HG02623 (cell line): Measurements from ENCODE around the gene UBASH3A.

Source experiments
- ATAC-seq: cut with Tn5 transposase; IDR thresholded peaks from one replicate; pipeline ENCODE4 v1.9.1; 2021; ENCODE audit warnings: moderate library complexity; ENCODE audit not compliant: unreplicated experiment

Gene UBASH3A

GRCh38 chr21:42447182-42447581, 43.5 kb downstream of the UBASH3A start:
- ATAC-seq, result no peak

- ATAC-seq, result no peak
Measured at GRCh38 chr21:42447732-42448131, 44.0 kb downstream of the UBASH3A start.

GRCh38 chr21:42448686-42449085, 45.0 kb downstream of the UBASH3A start:
- no peak for ATAC-seq

GRCh38 chr21:42451941-42452340, 48.2 kb downstream of the UBASH3A start:
- ATAC-seq, result no peak

- ATAC-seq, result no peak
Measured at GRCh38 chr21:42452401-42453223, 48.9 kb downstream of the UBASH3A start.

- no peak for ATAC-seq
Measured at GRCh38 chr21:42453224-42453985, 49.7 kb downstream of the UBASH3A start.

- no peak for ATAC-seq
Measured at GRCh38 chr21:42453986-42454570, 50.4 kb downstream of the UBASH3A start.

- ATAC-seq, result no peak
Measured at GRCh38 chr21:42454786-42455185, 51.1 kb downstream of the UBASH3A start.

GRCh38 chr21:42455196-42455595, 51.5 kb downstream of the UBASH3A start:
- no peak for ATAC-seq

GRCh38 chr21:42455754-42456440, 52.2 kb downstream of the UBASH3A start:
- ATAC-seq, result no peak

- ATAC-seq, result no peak
Measured at GRCh38 chr21:42456457-42456856, 52.8 kb downstream of the UBASH3A start.

GRCh38 chr21:42459082-42459460, 55.4 kb downstream of the UBASH3A start:
- ATAC-seq, result no peak

GRCh38 chr21:42459546-42460215, 56.0 kb downstream of the UBASH3A start:
- ATAC-seq, result no peak

GRCh38 chr21:42460391-42461184, 56.9 kb downstream of the UBASH3A start:
- ATAC-seq, result peak; percentile 55

GRCh38 chr21:42461185-42461520, 57.5 kb downstream of the UBASH3A start:
- no peak for ATAC-seq

GRCh38 chr21:42461881-42462877, 58.5 kb downstream of the UBASH3A start:
- no peak for ATAC-seq

- ATAC-seq, result no peak
Measured at GRCh38 chr21:42463861-42464515, 60.3 kb downstream of the UBASH3A start.
